Measurements from ENCODE around the gene KIAA1191. TPM values are rescaled to one million over a fixed set of nuclear protein-coding genes. Genes with fewer than 3 reads are reported as not detected.

The KIAA1191 gene
- total RNA-seq, 1 experiment from 2014 or later = 128 TPM

GRCh38 chr5:176356179-176356566 lies 5.4 kb downstream of the KIAA1191 start:
- Histone ChIP-seq H3K79me1 (ENCODE audit: insufficient read depth, low read depth, low read length, poor library complexity, severe bottlenecking) (no peaks in the 10 kb centered on the region), H4K91ac (ENCODE audit: insufficient read length, low read depth, low read length) (no peak overlapping the region), H2BK12ac (ENCODE audit: insufficient read length, low read depth, low read length) (no peak overlapping the region), H3K14ac (ENCODE audit: insufficient read depth, low read length) (no peak overlapping the region), H3T11ph (ENCODE audit: low read length) (no peak overlapping the region), H3K23me2 (ENCODE audit: insufficient read length, low read depth, low read length, poor library complexity, severe bottlenecking) (peaks cover 2% of the 10 kb centered on the region), H2BK5ac (ENCODE audit: insufficient read length, low read length) (no peak overlapping the region), H3K9me3 (ENCODE audit: control insufficient read depth, low read depth, low read length) (no peaks in the 10 kb centered on the region), H2AK5ac (ENCODE audit: insufficient read length, low read length) (no peak overlapping the region), H3K9ac (ENCODE audit: extremely low read depth, insufficient read length, low read length) (no peak overlapping the region), H3K27ac (ENCODE audit: insufficient read length, low read depth, low read length) (no peak overlapping the region), H2BK15ac (ENCODE audit: low read depth, low read length) (no peak overlapping the region), H3K56ac (ENCODE audit: insufficient read length, low read depth, low read length) (no peak overlapping the region), H4K5ac (ENCODE audit: insufficient read length, low read depth, low read length) (no peak overlapping the region), H3K4me1 (ENCODE audit: insufficient read depth, low read length) (no peaks in the 10 kb centered on the region; the same call in 1 of the 2 replicates), H4K20me1 (ENCODE audit: control insufficient read depth, insufficient read depth, insufficient read length) (no peaks in the 10 kb centered on the region), H2BK120ac (ENCODE audit: low read depth, low read length, poor library complexity, severe bottlenecking) (no peak overlapping the region), H2BK20ac (ENCODE audit: low read depth, low read length, poor library complexity, severe bottlenecking) (no peak overlapping the region), H2AFZ (ENCODE audit: low read length) (no peak overlapping the region), H3K79me2 (ENCODE audit: insufficient read depth, low read length) (peaks cover 8% of the 10 kb centered on the region; the same call in 1 of the 2 replicates), H3K18ac (ENCODE audit: insufficient read length, low read depth, low read length) (no peak overlapping the region), H3K27me3 (ENCODE audit: insufficient read depth, low read length) (no peaks in the 10 kb centered on the region), H3K23ac (ENCODE audit: insufficient read length, low read depth, low read length) (no peak overlapping the region), H4K8ac (replicated peaks; ENCODE audit: insufficient read length, low read depth, low read length) (no peak overlapping the region), H3K4me2 (ENCODE audit: insufficient read depth, insufficient read length, low read length) (no peak overlapping the region), H3K4ac (ENCODE audit: low read depth, low read length) (no peak overlapping the region)
- DNase-seq = no peak
- H3K27me3 Mint-ChIP-seq (ENCODE audit: low read depth) = no peaks in the 10 kb centered on the region
- H3K9me3 Mint-ChIP-seq = no peaks in the 10 kb centered on the region
- peaks cover 6 to 10% of the 10 kb centered on the region in 2 experiments for H3K4me1 Mint-ChIP-seq
- no peak overlapping the region for H3K4me3 Mint-ChIP-seq
- WGBS (ENCODE audit: extremely low coverage, insufficient read length, low lambda C conversion rate) = no CpG with 5 or more reads among the region's 3 CpGs
- H3K36me3 Mint-ChIP-seq (ENCODE audit: insufficient read depth in 1 of 3, low read depth in 3 of 3) = peaks cover 38 to 83% (median 69%) of the 10 kb centered on the region in 3 experiments
- H3K27ac Mint-ChIP-seq = peak overlapping the region in 1 of 3 experiments; percentile 76; a peak in 1 of 7 replicates
- TF ChIP-seq, protein P1, sequence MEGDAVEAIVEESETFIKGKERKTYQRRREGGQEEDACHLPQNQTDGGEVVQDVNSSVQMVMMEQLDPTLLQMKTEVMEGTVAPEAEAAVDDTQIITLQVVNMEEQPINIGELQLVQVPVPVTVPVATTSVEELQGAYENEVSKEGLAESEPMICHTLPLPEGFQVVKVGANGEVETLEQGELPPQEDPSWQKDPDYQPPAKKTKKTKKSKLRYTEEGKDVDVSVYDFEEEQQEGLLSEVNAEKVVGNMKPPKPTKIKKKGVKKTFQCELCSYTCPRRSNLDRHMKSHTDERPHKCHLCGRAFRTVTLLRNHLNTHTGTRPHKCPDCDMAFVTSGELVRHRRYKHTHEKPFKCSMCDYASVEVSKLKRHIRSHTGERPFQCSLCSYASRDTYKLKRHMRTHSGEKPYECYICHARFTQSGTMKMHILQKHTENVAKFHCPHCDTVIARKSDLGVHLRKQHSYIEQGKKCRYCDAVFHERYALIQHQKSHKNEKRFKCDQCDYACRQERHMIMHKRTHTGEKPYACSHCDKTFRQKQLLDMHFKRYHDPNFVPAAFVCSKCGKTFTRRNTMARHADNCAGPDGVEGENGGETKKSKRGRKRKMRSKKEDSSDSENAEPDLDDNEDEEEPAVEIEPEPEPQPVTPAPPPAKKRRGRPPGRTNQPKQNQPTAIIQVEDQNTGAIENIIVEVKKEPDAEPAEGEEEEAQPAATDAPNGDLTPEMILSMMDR (conservative IDR thresholded peaks at IDR 0.05) = no peak

All from H9 (cell line).